Middle frontal gyrus (tissue), 1 donor: ENCODE measurements around the gene OR13C3.
"Not testable (repeated sequence)": the region's sequence is repeated elsewhere in the genome, so short reads cannot be mapped to it uniquely, and the experiment has no call there.

Experiments
- DNase-seq: peaks from one replicate; pipeline ENCODE4 v3.0.0-alpha.2; 2015; ENCODE audit warnings: low spot score; ENCODE audit errors: extremely low spot score

OR13C3 gene

GRCh38 chr9:104536756-104537155, at the start of gene OR13C3:
TSS of gene OR13C3 (minus strand) at chr9:104536856. CDS start at chr9:104536723, 133 bp downstream.
- DNase-seq, result no peak

GRCh38 chr9:104580562-104580961, 43.9 kb upstream of the OR13C3 start:
- DNase-seq, result no peak

DNA sequence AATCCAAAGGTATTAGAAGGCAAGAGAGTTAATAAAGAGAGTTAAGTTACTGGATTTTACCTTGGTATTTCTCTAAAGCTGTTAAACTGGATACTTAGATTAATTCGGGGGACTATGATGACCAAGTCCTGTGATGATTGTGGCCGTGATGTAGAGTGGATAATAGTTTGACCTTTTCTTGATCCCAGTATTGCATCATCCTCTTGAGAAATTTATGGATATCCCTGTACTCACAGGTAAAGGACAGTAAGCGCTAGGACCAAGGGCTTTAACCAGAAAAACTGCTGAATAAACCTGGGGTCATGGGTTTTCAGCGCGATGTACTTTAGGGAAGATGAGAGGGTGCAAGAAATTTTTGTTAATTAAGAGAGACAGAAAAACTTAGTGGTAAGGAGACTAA, 40.6 kb upstream of the OR13C3 start:
- DNase-seq, result no peak

GRCh38 chr9:104575456-104575855, 38.8 kb upstream of the OR13C3 start:
- DNase-seq, result no peak

DNA sequence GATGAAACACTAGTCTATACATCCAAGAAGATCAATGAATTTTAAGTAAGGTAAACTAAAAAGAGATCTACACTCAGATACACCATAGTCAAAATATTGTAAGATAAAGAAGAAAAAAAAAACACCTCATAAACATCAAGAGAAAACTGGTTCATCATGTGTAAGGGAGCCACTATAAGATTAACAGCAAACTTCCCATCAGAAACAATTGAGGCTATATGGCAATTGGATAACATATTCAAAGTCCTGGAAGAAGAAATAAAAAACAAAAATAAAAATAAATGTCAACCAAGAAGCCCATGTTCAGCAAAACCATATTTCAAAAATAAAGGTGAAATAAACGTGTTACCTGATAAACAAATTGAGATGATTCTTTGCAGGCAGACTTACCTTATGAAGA, 36.0 kb upstream of the OR13C3 start:
- no peak for DNase-seq

DNA sequence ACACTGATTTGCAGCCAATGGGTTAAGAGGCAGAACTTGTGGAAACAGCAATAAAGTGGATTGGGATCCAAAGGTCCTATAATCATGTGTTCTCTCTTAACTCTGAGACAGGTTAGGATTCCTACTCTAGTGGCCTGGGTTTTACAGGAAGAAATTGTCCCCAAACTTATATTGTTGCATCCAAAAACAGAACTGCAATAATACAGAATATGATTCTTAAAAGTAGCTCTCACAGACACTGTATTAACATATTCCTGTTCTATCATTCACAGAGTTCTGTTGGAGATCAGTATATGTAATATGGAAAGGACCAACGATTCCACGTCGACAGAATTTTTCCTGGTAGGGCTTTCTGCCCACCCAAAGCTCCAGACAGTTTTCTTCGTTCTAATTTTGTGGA, 32.2 kb upstream of the OR13C3 start, which contains the start of gene OR13C8:
Gene OR13C8, plus strand, starts transcription at position 301 of the 400 bp plus-strand sequence. Its CDS starts 0 bp downstream, at position 301.
- DNase-seq, result no peak

DNA sequence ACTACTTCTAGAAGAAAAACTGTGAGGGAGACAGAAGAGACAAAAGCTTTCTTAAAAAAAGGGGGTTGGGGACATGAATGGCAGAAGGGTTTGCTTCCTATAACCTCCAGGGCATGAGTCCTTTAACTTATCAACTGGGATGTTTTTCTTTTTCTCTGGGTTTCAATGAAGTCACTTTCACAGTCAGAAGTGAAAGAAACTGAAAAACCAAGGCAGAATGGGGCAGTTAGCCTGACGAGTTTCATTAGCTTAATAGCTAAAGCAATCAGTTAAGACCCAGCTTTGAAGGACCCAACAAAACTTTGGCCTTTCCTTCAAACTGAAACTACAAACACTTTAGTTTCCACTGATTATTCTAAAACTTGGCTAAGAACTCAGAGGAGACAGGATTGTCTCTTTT, 27.7 kb upstream of the OR13C3 start:
- no peak for DNase-seq

DNA sequence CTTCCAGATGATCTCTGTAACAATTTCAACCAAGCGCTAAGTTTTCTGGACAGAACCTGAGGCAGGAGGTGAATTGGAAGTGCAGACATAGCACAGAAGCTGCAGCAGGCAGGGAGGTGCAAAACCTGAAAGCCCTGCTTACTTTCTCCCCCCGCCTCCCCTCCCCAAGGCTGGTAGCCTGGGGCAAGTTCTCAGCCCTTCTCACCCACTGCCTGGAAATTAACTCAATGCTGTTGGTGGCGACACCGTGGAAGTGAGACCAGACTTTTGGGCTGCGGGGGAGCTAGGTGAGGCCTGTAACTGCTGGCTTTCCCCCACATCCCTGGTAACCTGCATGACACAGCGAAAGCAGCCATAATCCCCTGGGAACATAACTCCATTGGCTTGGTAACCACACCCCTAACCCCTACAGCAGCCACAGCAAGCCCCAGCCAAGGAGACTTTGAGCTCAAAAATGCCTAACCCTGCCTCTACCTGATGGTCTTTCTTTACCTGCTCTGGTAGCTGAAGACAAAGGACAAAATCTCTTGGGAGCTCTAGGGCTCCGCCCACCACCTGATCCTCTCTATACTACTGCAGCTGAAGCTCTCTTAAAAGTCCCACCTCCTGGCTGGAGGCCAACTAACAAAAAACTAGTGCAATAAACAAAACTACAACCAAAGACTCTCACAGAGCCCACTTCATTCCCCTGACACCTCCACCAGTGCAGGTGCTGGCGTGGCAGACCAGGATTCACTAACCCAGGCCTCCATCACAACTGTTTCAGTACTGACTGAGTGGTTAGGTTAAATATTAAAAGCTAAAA, 20.4 kb upstream of the OR13C3 start:
- DNase-seq, result no peak

DNA sequence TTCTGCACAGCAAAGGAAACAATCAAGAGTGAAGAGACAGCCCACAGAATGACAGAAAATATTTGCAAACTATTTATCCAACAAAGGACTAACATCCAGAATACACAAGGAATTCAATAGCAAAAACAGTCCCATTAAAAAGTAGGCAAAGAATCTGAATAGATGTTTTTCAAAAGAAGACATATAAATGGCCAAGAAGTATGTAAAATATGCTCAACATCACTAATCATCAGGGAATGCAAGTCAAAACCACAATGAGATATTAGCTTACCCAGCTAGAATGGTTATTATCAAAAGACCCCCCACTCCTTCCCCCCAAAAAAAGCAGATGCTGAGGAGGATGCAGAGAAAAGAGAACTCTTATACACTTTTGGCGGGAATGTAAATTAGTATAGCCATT, 18.9 kb upstream of the OR13C3 start:
- DNase-seq, result no peak

DNA sequence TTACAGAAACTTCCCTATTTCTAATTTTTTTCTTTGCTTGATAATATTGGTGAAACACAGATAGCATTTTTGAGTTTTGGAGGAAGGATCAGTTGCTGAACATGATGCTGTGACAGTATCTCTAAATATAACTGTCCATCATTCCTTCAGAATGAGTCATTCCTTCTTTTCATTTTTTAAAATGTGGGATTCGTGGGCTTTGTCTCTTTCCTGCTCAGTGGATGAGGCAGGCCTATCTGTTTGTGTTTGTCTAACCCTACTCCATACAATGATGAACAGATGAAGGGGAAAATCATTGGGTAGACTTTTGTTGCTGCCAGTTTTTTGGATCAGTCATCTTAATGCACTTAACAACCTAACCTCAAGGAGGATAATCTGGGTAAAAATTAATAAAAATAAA, 16.6 kb upstream of the OR13C3 start:
- no peak for DNase-seq

DNA sequence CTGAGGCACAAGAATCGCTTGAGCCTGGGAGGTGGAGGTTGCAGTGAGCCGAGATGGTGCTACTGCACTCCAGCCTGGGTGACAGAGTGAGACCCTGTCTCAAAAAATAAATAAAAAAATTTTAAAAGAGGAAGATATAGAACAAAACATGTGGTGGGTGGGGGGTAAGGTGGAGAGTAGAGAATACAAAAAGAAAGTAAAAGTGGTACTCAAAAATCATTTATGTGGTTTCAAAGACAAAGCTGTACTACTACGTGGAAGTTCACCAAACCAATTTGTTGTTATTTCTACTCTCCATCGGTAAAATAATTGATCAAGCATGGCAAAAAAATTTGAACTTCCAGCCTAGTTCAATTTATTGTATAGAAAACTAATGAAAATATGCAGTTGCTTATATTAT, 8.0 kb upstream of the OR13C3 start:
- no peak for DNase-seq

- DNase-seq, result no peak
These were observed 2.6 kb upstream of the OR13C3 start for GRCh38 chr9:104539275-104539674.

DNA sequence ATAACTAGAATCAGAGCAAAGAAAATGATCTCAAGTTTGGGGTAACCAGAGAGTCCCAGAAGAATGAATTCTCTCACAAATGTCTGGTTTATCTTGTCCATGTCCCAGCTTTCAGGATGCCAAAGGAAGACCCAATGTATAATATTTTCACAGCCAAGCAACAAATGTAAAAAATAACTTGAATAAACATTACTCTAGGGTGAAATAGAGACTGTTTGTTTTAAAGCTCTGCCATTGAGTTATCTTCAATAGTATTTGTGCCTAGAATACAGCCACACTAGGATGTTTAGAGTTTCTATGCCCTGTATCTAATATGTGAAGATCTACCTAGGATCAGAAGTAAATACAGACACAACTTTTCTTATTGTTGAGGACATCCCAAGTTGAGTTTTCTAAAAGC, 9.5 kb downstream of the OR13C3 start, which contains the start of gene OR13C4:
Gene OR13C4, minus strand, starts transcription at position 101 of the 400 bp plus-strand sequence. Its CDS starts 0 bp downstream, at position 101.
- no peak for DNase-seq

GRCh38 chr9:104520241-104520640, 16.4 kb downstream of the OR13C3 start:
- DNase-seq, result not testable (repeated sequence)

- DNase-seq, result no peak
These were observed 21.8 kb downstream of the OR13C3 start for GRCh38 chr9:104514901-104515300.

DNA sequence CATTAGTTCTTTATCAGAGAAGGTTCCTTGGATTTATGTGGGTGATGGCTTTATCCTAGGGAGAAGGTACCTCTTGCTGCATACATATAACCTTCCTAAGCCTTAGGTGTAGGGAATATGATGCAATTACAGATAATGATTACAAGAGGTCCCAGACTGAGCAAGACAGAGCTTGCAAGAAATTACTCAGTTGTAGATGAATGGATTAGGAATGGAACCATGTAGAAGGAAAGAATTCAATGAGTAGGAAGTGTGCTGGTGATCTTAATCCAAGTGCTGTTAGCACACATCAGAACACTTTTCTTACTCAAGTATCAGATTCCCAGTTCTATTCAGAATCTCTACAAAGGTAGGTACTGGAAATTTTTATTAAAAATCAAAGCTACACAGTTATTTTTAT, 30.1 kb downstream of the OR13C3 start:
- no peak for DNase-seq

DNA sequence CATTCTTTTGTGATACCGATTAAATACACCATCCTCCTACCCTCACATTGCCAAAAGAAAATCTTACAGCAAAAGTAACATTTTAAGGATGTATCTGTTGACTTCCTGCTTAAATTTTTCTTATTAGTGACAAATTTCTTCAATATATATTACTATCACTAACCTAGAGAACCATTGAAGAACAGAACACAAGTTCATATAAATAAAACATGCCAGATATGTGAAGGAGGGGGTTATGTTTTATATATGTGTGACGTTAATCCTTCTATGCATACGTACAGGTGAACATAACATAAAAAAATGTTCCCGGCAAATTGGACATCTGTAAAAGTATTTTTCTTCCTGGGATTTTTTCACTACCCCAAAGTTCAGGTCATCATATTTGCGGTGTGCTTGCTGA, 32.7 kb downstream of the OR13C3 start, which contains the start of gene OR13F1:
Gene OR13F1, plus strand, starts transcription at position 301 of the 400 bp plus-strand sequence. Its CDS starts 0 bp downstream, at position 301.
- no peak for DNase-seq

GRCh38 chr9:104503440-104503839, 33.2 kb downstream of the OR13C3 start:
- no peak for DNase-seq

DNA sequence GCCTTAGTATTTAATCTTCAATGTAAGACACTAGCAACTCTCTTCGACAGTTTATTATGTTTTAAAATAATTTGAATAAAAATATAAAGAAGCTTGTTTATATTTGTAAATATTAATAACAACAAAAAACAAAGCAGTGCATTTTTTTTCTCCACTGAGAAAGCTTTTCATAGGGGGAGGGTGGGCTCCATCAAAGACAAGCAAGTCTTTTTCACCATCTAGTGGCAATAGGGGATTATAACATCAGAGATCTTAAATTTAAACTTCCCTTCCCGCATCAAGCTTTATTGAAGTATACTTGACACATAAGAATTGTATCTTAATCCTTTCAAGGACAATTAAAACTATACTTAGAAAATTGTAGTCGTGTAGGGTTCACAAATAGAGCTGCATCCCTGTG, 41.8 kb downstream of the OR13C3 start:
- no peak for DNase-seq
